HepG2 (cell line): ENCODE results near the gene GDF7. TPM values are rescaled to one million over a fixed set of nuclear protein-coding genes. Genes with fewer than 3 reads are reported as not detected.

Experiments used
- ATF4 ChIP-seq, 2 experiments: fragments of 450-650 bp in 1 of 2; sonication (generic) in 1 of 2; formaldehyde crosslinking; IDR thresholded peaks; 2 replicates each; pipeline versions ENCODE4 v1.5.0 to v1.8.0; 2020 to 2022; ENCODE audit warnings: mild to moderate bottlenecking in 1 of 2, missing genetic modification reagents in 1 of 2
- CSRNP2 ChIP-seq: sonication (generic); formaldehyde crosslinking; conservative IDR thresholded peaks from 2 replicates; pipeline ENCODE4 v1.8.0; 2022; ENCODE audit warnings: low read depth, missing genetic modification reagents
- DNMT3B ChIP-seq: conservative IDR thresholded peaks from 2 replicates; pipeline ENCODE4 v1.6.1; 2016; ENCODE audit warnings: missing biosample characterization, control low read depth
- HNF1A ChIP-seq, 2 experiments: sonication (generic) in 1 of 2; formaldehyde crosslinking in 1 of 2; IDR thresholded peaks; 2 replicates each; pipeline versions ENCODE4 v1.4.0 to v1.6.1; 2016 to 2020; ENCODE audit warnings: borderline replicate concordance in 1 of 2, low read depth in 1 of 2, mild to moderate bottlenecking in 1 of 2, missing genetic modification reagents in 1 of 2
- JUN ChIP-seq: sonication (generic); formaldehyde crosslinking; IDR thresholded peaks from 2 replicates; pipeline ENCODE4 v1.4.0; 2020; ENCODE audit warnings: mild to moderate bottlenecking, missing genetic modification reagents
- KLF9 ChIP-seq: IDR thresholded peaks from 2 replicates; pipeline ENCODE4 v1.6.1; 2016; ENCODE audit warnings: low read depth
- LCORL ChIP-seq, 2 experiments: fragments of 450-650 bp in 1 of 2; sonication (generic) in 1 of 2; formaldehyde crosslinking in 1 of 2; IDR thresholded peaks; 2 replicates each; pipeline versions ENCODE4 v1.5.0 to v1.6.1; 2017 to 2020; ENCODE audit warnings: antibody characterized with exemption in 1 of 2, missing genetic modification reagents in 1 of 2
- MLX ChIP-seq: IDR thresholded peaks from 2 replicates; pipeline ENCODE4 v1.6.1; 2016
- RCOR2 ChIP-seq: IDR thresholded peaks from 2 replicates; pipeline ENCODE4 v1.6.1; 2016; ENCODE audit warnings: missing biosample characterization, missing genetic modification reagents
- RERE ChIP-seq: IDR thresholded peaks from 2 replicates; pipeline ENCODE4 v1.6.1; 2016; ENCODE audit warnings: low read depth, missing genetic modification reagents, missing compliant biosample characterization
- SALL1 ChIP-seq: sonication (generic); formaldehyde crosslinking; IDR thresholded peaks from 2 replicates; pipeline ENCODE4 v1.8.0; 2022; ENCODE audit warnings: mild to moderate bottlenecking, missing genetic modification reagents
- ZIK1 ChIP-seq: sonication (generic); formaldehyde crosslinking; IDR thresholded peaks from 2 replicates; pipeline ENCODE4 v1.5.0; 2020; ENCODE audit warnings: mild to moderate bottlenecking, low read depth, missing genetic modification reagents, borderline replicate concordance
- ZNF121 ChIP-seq: sonication (generic); formaldehyde crosslinking; IDR thresholded peaks from 2 replicates; pipeline ENCODE4 v1.5.0; 2020; ENCODE audit warnings: mild to moderate bottlenecking, missing genetic modification reagents
- ZNF431 ChIP-seq: sonication (generic); formaldehyde crosslinking; IDR thresholded peaks from 2 replicates; pipeline ENCODE4 v1.9.0; 2022; ENCODE audit warnings: missing genetic modification reagents, low read depth, mild to moderate bottlenecking, borderline replicate concordance
- ZSCAN25 ChIP-seq: sonication (generic); formaldehyde crosslinking; IDR thresholded peaks from 2 replicates; pipeline ENCODE4 v1.8.0; 2022; ENCODE audit warnings: mild to moderate bottlenecking, missing genetic modification reagents
- polyA plus RNA-seq, 8 experiments: library from polyadenylated mRNA; depleted of rRNA in 3 of 8; stranded (reverse) in 7 of 8; unstranded in 1 of 8; fragments of >200 nt; fragmentation: Illumina TruSeq in 4 of 8; extraction: Trizol in 4 of 8; gene quantifications; 2 replicates each; pipeline versions ENCODE4 v1.2.1 to v1.2.3, GENCODE V29; 2011 to 2016; ENCODE audit warnings: low read depth in 4 of 8, missing spikeins in 1 of 8, mixed read lengths in 1 of 8; ENCODE audit not compliant: insufficient read depth in 1 of 8
- total RNA-seq, 5 experiments: library from RNA; depleted of rRNA; stranded (reverse); fragments of >200 nt; fragmentation: Illumina TruSeq; extraction: Trizol; gene quantifications; 2 replicates each; pipeline ENCODE4 v1.2.3, GENCODE V29; 2016; ENCODE audit warnings: low read depth in 1 of 5

GDF7 gene
- total and polyA plus RNA-seq, 2 of the 13 experiments (the other 11 are each of a cell fraction or from before 2014, with no cell fraction given) = 1.6 to 15.0 TPM

- TF ChIP-seq ZNF121 = peak; percentile 53
- no peak for TF ChIP-seq CSRNP2 (CRISPR knock-in tag)
- 0 out of 2 replicates have a peak, but pooled peaks have one; percentile 52 for TF ChIP-seq KLF9 (CRISPR knock-in tag)
- peak; percentile 85; the same call in 1 of the 2 replicates for TF ChIP-seq DNMT3B (CRISPR knock-in tag)
- TF ChIP-seq ZNF431 (CRISPR knock-in tag) = 0 out of 2 replicates have a peak, but pooled peaks have one; percentile 36
- 0 out of 2 replicates have a peak, but pooled peaks have one; percentile 29 for TF ChIP-seq LCORL (IDR thresholded peaks at IDR 0.05)
- peak; percentile 92 for TF ChIP-seq LCORL (CRISPR knock-in tag; IDR thresholded peaks at IDR 0.05)
- TF ChIP-seq JUN (CRISPR knock-in tag) = peak; percentile 83
- peak; percentile 96 for TF ChIP-seq RCOR2 (CRISPR knock-in tag)
- peak; percentile 24; the same call in 1 of the 2 replicates for TF ChIP-seq ZSCAN25
- peak; percentile 68 for TF ChIP-seq HNF1A (IDR thresholded peaks at IDR 0.05; ENCODE audit: low read depth)
- peak; percentile 86; the same call in 1 of the 2 replicates for TF ChIP-seq HNF1A (CRISPR knock-in tag; IDR thresholded peaks at IDR 0.05; ENCODE audit: borderline replicate concordance)
- peak; percentile 82 for TF ChIP-seq MLX (CRISPR knock-in tag)
- TF ChIP-seq ZIK1 (CRISPR knock-in tag) = no peak
- peak; percentile 91 for TF ChIP-seq RERE (CRISPR knock-in tag)
- peak in 1 of 2 experiments; percentile 79; a peak in 2 of 4 replicates for TF ChIP-seq ATF4 (CRISPR knock-in tag; IDR thresholded peaks at IDR 0.05)
- TF ChIP-seq SALL1 (CRISPR knock-in tag) = peak; percentile 97
Measured at GRCh38 chr2:20728114-20728758, 61.3 kb downstream of the GDF7 start (continued).
